Measurements from ENCODE around the gene TIMM17B. TPM values are rescaled to one million over a fixed set of nuclear protein-coding genes. Genes with fewer than 3 reads are reported as not detected.

The TIMM17B gene
- polyA plus RNA-seq, 1 donor, result 33.7 TPM

- DNase-seq, result no peak
These were observed 21.8 kb upstream of the TIMM17B start for GRCh38 chrX:48919360-48919841.

GRCh38 chrX:48918643-48919340 lies 21.2 kb upstream of the TIMM17B start, which contains the start of gene PIM2:
TSS of gene PIM2 (minus strand) at chrX:48919024. CDS start at chrX:48918834, 190 bp downstream.
- DNase-seq, result peak; percentile 81

GRCh38 chrX:48918301-48918642 lies 20.7 kb upstream of the TIMM17B start:
- no peak for DNase-seq

- peak; percentile 85 for DNase-seq
These were observed 19.8 kb upstream of the TIMM17B start for GRCh38 chrX:48917139-48918001.

- DNase-seq, result no peak
These were observed 17.3 kb upstream of the TIMM17B start for GRCh38 chrX:48914593-48915493.

GRCh38 chrX:48913605-48914366 lies 16.2 kb upstream of the TIMM17B start:
- DNase-seq, result no peak

GRCh38 chrX:48911412-48912182 lies 14.0 kb upstream of the TIMM17B start, which contains the start of gene SLC35A2:
TSS of gene SLC35A2 (minus strand) at chrX:48911646. CDS start at chrX:48911636, 10 bp downstream.
- peak; percentile 74 for DNase-seq

GRCh38 chrX:48910926-48911411 lies 13.4 kb upstream of the TIMM17B start:
- no peak for DNase-seq

- DNase-seq, result no peak
These were observed 12.2 kb upstream of the TIMM17B start for GRCh38 chrX:48909703-48910294.

GRCh38 chrX:48908600-48908999 lies 11.0 kb upstream of the TIMM17B start:
- no peak for DNase-seq

GRCh38 chrX:48905090-48905790 lies 7.7 kb upstream of the TIMM17B start:
- DNase-seq, result no peak

GRCh38 chrX:48904626-48905025 lies 7.1 kb upstream of the TIMM17B start:
- no peak for DNase-seq

- DNase-seq, result no peak
These were observed 6.6 kb upstream of the TIMM17B start for GRCh38 chrX:48904180-48904579.

GRCh38 chrX:48903290-48903689 lies 5.7 kb upstream of the TIMM17B start:
- no peak for DNase-seq

GRCh38 chrX:48902776-48903175 lies 5.2 kb upstream of the TIMM17B start:
- no peak for DNase-seq

GRCh38 chrX:48902135-48902534 lies 4.6 kb upstream of the TIMM17B start:
- no peak for DNase-seq

- DNase-seq, result no peak
These were observed 3.5 kb upstream of the TIMM17B start for GRCh38 chrX:48901069-48901468.

GRCh38 chrX:48899078-48899410 lies 1.5 kb upstream of the TIMM17B start:
- no peak for DNase-seq

GRCh38 chrX:48897157-48897624 lies 377 bp downstream of the TIMM17B start:
- DNase-seq, result peak; percentile 66
